Right lobe of liver (tissue), 6 donors: Measurements from ENCODE around the gene RNF32. TPM values are rescaled to one million over a fixed set of nuclear protein-coding genes. Genes with fewer than 3 reads are reported as not detected.
A peak's percentile ranks its signal among the peaks of the same experiment; 100 is the strongest.

Experiments used
- ATAC-seq, 4 donors: fragments of 200-7000 bp; cut with Tn5 transposase; one replicate each; pipeline ENCODE4 v1.9.1; 2020; ENCODE audit warnings: mild to moderate bottlenecking in 4 of 4, moderate library complexity in 4 of 4
- DNase-seq, 3 donors: peaks; one replicate each; pipeline ENCODE4 v3.0.0-alpha.2; 2020
- H3K27ac ChIP-seq, 3 donors: fragments of 200-600 bp; one replicate each; pipeline ENCODE4 v1.8.0; 2022
- H3K27me3 ChIP-seq, 2 donors: fragments of 200-600 bp; one replicate each; pipeline ENCODE4 v1.8.0; 2022
- H3K36me3 ChIP-seq, 4 donors: fragments of 200-600 bp; sonication (generic) in 1 of 4; one replicate each; pipeline versions ENCODE4 v1.5.1 to v1.8.0; 2017 to 2022; ENCODE audit warnings: control low read depth in 1 of 4
- H3K4me1 ChIP-seq, 4 donors: fragments of 200-600 bp; sonication (generic) in 1 of 4; one replicate each; pipeline versions ENCODE4 v1.5.1 to v1.8.0; 2017 to 2022; ENCODE audit warnings: control low read depth in 1 of 4
- H3K4me3 ChIP-seq, 3 donors: fragments of 200-600 bp; one replicate each; pipeline ENCODE4 v1.8.0; 2022
- H3K9me3 ChIP-seq, 4 donors: fragments of 200-600 bp; sonication (generic) in 1 of 4; one replicate each; pipeline versions ENCODE4 v1.5.1 to v1.8.0; 2017 to 2022; ENCODE audit warnings: control low read depth in 1 of 4
- CTCF ChIP-seq, 4 donors: fragments of 200-600 bp in 3 of 4; fragments of 450-650 bp in 1 of 4; IDR thresholded peaks; one replicate each; pipeline versions ENCODE4 v1.5.1 to v1.8.0; 2016 to 2022; ENCODE audit warnings: antibody characterized with exemption in 4 of 4, mild to moderate bottlenecking in 2 of 4
- POLR2A ChIP-seq: fragments of 450-650 bp; IDR thresholded peaks from one replicate; pipeline ENCODE4 v1.6.1; 2017; ENCODE audit warnings: antibody characterized with exemption, mild to moderate bottlenecking
- WGBS: methylation state at CpG from one replicate; pipeline ENCODE4 v1.1.6; 2018; ENCODE audit warnings: low coverage, low lambda C conversion rate; ENCODE audit not compliant: insufficient coverage; ENCODE audit errors: missing lambda C conversion rate; 5-methylcytosine and 5-hydroxymethylcytosine counted together
- intact Hi-C, 2 donors: fragments of 100-400 bp; cut with DNase I; formaldehyde crosslinking; loops; one replicate each; pipeline versions ENCODE4 v1.11.2 to v1.14.1; 2022
- total RNA-seq, 6 experiments: library from RNA; depleted of rRNA in 2 of 6; stranded (reverse); fragments of >200 nt in 2 of 6; fragmentation: NEBNext Ultra II Directional in 3 of 6; extraction: Animal tissue kit (Norgen Biotek cat#: 25700) in 3 of 6; gene quantifications; one replicate each; pipeline versions ENCODE4 v1.1.0 to v1.2.4, GENCODE V29; 2016 to 2023
- donor health status: DM: no; HTN: yes; CAD: no.
- donor health status: DM: no; HTN: no; CAD: no.
- donor health status: DM: no; HTN: no; CAD: no.
- donor health status: DM: no; HTN: yes; CAD: no.
- donor health status: DM: no; HTN: yes; CAD: no.

RNF32 gene
- total RNA-seq, 6 experiments from 2014 or later, result 0.23 to 0.84 (median 0.66) TPM; not detected in 1

- Histone ChIP-seq H3K27me3 (no peaks in the 10 kb centered on the region), H3K4me3 (no peak overlapping the region), H3K36me3 (no peaks in the 10 kb centered on the region), H3K27ac (no peak overlapping the region), H3K4me1 (no peaks in the 10 kb centered on the region), H3K9me3 (no peaks in the 10 kb centered on the region)
- intact Hi-C loops, result no loop called here
- ATAC-seq, result peak in 1 of 4 donors; percentile 30
- TF ChIP-seq CTCF (IDR thresholded peaks at IDR 0.05) (no peak), POLR2A (no peak)
- DNase-seq, result no peak
- 94% methylated on average over 10 of the region's 13 CpGs for WGBS
Measured at GRCh38 chr7:156668130-156668741, 27.7 kb downstream of the RNF32 start.

GRCh38 chr7:156669035-156669828, 28.7 kb downstream of the RNF32 start:
- intact Hi-C loops, result no loop called here
- WGBS, result 94% methylated on average over 12 of the region's 19 CpGs
- no peaks in the 10 kb centered on the region for H3K27me3 ChIP-seq
- no peaks in the 10 kb centered on the region for H3K4me1 ChIP-seq
- DNase-seq (no peak), ATAC-seq (peak in 1 of 4 donors; percentile 22)
- no peak for TF ChIP-seq POLR2A
- no peaks in the 10 kb centered on the region for H3K36me3 ChIP-seq
- H3K9me3 ChIP-seq, result no peaks in the 10 kb centered on the region
- H3K4me3 ChIP-seq, result no peak overlapping the region
- no peak overlapping the region for H3K27ac ChIP-seq

GRCh38 chr7:156673454-156673853, 32.9 kb downstream of the RNF32 start:
- H3K4me1 ChIP-seq, result no peaks in the 10 kb centered on the region
- H3K9me3 ChIP-seq, result no peaks in the 10 kb centered on the region
- no peak for ATAC-seq
- intact Hi-C loops, result no loop called here
- DNase-seq, result no peak
- H3K27ac ChIP-seq, result no peak overlapping the region
- 84% methylated on average over 6 of the region's 6 CpGs for WGBS
- no peak overlapping the region for H3K4me3 ChIP-seq
- no peaks in the 10 kb centered on the region for H3K27me3 ChIP-seq
- TF ChIP-seq POLR2A, result no peak
- TF ChIP-seq CTCF (IDR thresholded peaks at IDR 0.05), result no peak
- H3K36me3 ChIP-seq, result peaks cover 0 to 8% (median 0%) of the 10 kb centered on the region in 4 donors

- Histone ChIP-seq H3K27ac (no peak overlapping the region), H3K4me1 (no peaks in the 10 kb centered on the region), H3K27me3 (no peaks in the 10 kb centered on the region), H3K36me3 (peaks cover 0 to 8% (median 0%) of the 10 kb centered on the region in 4 donors), H3K4me3 (no peak overlapping the region), H3K9me3 (no peaks in the 10 kb centered on the region)
- TF ChIP-seq CTCF (IDR thresholded peaks at IDR 0.05) (no peak), POLR2A (no peak)
- WGBS, result 82% methylated on average over 6 of the region's 9 CpGs
- ATAC-seq, result no peak
- intact Hi-C loops, result no loop called here
- DNase-seq, result no peak
Measured at GRCh38 chr7:156673902-156674301, 33.3 kb downstream of the RNF32 start.

- intact Hi-C loops, result no loop called here
- peaks cover 0 to 8% (median 0%) of the 10 kb centered on the region in 4 donors for H3K36me3 ChIP-seq
- DNase-seq (no peak), ATAC-seq (peak in 1 of 4 donors; percentile 20)
- no peaks in the 10 kb centered on the region for H3K4me1 ChIP-seq
- H3K9me3 ChIP-seq, result no peaks in the 10 kb centered on the region
- H3K27ac ChIP-seq, result no peak overlapping the region
- no peak for TF ChIP-seq CTCF (IDR thresholded peaks at IDR 0.05)
- TF ChIP-seq POLR2A, result no peak
- WGBS, result 93% methylated on average over 3 of the region's 9 CpGs
- H3K4me3 ChIP-seq, result no peak overlapping the region
- no peaks in the 10 kb centered on the region for H3K27me3 ChIP-seq
Measured at GRCh38 chr7:156675721-156676120, 35.1 kb downstream of the RNF32 start.
